Measurements from ENCODE around the gene ZNF622.

DNA sequence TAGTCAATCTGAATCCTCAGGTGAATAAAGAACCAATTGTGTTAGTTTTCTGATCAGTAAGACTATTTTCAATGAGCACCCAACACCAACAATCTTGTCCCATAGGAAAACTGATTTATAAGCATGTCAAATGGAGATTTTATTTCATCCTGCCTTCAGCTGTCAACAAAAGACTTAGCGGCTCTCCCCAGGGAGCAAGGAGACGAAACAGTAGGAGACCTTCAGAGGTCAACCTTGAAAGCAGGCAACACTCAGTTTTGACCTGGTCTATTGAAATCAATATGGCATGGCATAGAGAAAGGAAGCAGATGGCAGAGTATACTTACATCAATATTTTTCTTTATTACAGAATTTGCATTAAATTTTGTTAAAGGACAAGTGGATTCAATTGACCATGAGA is 34.1 kb downstream of the ZNF622 start:
- TF ChIP-seq, protein P1, sequence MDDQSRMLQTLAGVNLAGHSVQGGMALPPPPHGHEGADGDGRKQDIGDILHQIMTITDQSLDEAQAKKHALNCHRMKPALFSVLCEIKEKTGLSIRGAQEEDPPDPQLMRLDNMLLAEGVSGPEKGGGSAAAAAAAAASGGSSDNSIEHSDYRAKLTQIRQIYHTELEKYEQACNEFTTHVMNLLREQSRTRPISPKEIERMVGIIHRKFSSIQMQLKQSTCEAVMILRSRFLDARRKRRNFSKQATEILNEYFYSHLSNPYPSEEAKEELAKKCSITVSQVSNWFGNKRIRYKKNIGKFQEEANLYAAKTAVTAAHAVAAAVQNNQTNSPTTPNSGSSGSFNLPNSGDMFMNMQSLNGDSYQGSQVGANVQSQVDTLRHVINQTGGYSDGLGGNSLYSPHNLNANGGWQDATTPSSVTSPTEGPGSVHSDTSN (IDR thresholded peaks at IDR 0.05; ENCODE audit: insufficient replicate concordance, low read depth, low read length), result no peak
- TF ChIP-seq, protein P2, sequence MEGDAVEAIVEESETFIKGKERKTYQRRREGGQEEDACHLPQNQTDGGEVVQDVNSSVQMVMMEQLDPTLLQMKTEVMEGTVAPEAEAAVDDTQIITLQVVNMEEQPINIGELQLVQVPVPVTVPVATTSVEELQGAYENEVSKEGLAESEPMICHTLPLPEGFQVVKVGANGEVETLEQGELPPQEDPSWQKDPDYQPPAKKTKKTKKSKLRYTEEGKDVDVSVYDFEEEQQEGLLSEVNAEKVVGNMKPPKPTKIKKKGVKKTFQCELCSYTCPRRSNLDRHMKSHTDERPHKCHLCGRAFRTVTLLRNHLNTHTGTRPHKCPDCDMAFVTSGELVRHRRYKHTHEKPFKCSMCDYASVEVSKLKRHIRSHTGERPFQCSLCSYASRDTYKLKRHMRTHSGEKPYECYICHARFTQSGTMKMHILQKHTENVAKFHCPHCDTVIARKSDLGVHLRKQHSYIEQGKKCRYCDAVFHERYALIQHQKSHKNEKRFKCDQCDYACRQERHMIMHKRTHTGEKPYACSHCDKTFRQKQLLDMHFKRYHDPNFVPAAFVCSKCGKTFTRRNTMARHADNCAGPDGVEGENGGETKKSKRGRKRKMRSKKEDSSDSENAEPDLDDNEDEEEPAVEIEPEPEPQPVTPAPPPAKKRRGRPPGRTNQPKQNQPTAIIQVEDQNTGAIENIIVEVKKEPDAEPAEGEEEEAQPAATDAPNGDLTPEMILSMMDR (IDR thresholded peaks at IDR 0.05 in 2 of 3, conservative IDR thresholded peaks at IDR 0.05 in 1 of 3; ENCODE audit: control insufficient read depth in 2 of 3, extremely low read depth in 1 of 3, insufficient read depth in 1 of 3, low read depth in 3 of 3, low read length in 3 of 3), result no peak
- TF ChIP-seq ESRRA (IDR thresholded peaks at IDR 0.05; ENCODE audit: low read length) (no peak), ZBED1 (IDR thresholded peaks at IDR 0.05; ENCODE audit: borderline replicate concordance) (no peak)

Measured in GM12878 (cell line).